HEK293T (cell line): ENCODE data around the gene MSX2.

Source experiments
- CTBP1 ChIP-seq: fragments of 450-650 bp; IDR thresholded peaks from 2 replicates; pipeline ENCODE4 v1.6.1; 2016; ENCODE audit warnings: borderline replicate concordance
- FOXM1 ChIP-seq: fragments of 450-650 bp; IDR thresholded peaks from 2 replicates; pipeline ENCODE4 v1.6.1; 2017; ENCODE audit warnings: mild to moderate bottlenecking, borderline replicate concordance
- SP1 ChIP-seq: fragments of 450-650 bp; IDR thresholded peaks from 2 replicates; pipeline ENCODE4 v1.6.1; 2017

DNA sequence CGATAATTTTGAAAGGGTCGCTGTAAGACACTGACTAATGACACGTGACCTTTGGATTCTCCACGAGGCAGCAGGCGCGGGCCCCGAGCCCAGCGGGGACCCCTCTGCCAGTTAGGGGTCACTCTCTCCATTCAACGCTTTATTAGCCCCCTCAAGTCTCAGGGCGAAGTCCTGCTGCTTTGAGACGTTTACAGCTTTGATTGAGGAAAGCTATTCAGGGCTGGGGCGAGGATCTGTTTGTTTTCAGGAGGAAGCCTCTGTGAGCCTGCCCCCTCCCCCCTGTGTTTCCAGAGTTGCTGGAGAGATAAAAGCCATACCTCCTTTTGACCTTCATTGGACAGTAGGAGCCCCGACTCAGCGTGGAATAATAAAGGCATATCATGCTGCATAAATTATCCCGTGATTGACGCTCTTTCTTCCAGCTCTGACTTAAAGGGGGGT is 31.4 kb upstream of the MSX2 start:
- TF ChIP-seq FOXM1 (no peak), SP1 (no peak), CTBP1 (no peak)
